Measurements from ENCODE around the gene PILRA.
"Not testable (repeated sequence)": the region's sequence is repeated elsewhere in the genome, so short reads cannot be mapped to it uniquely, and the experiment has no call there.

Gene PILRA

GRCh38 chr7:100446040-100446439 lies 72.8 kb downstream of the PILRA start:
- no peak for TF ChIP-seq CTCF (IDR thresholded peaks at IDR 0.05; ENCODE audit: low read depth, low read length, missing control alignments)
- no peak overlapping the region for H3K4me3 ChIP-seq (ENCODE audit: low read depth, low read length)
- DNase-seq (ENCODE audit: low read depth), result no peak

GRCh38 chr7:100447363-100447762 lies 74.1 kb downstream of the PILRA start:
- not testable (repeated sequence) for DNase-seq (ENCODE audit: low read depth); H3K4me3 ChIP-seq (ENCODE audit: low read depth, low read length)

GRCh38 chr7:100449190-100449795 lies 76.0 kb downstream of the PILRA start:
- DNase-seq (ENCODE audit: low read depth), result no peak
- H3K4me3 ChIP-seq (ENCODE audit: low read depth, low read length), result no peak overlapping the region

More at GRCh38 chr7:100449190-100449795, 76.0 kb downstream of the PILRA start:
- TF ChIP-seq CTCF (IDR thresholded peaks at IDR 0.05; ENCODE audit: low read depth, low read length, missing control alignments), result no peak
